NCI-H1105 (cell line): ENCODE measurements around the gene DIDO1.
"Not testable (repeated sequence)": the region's sequence is repeated elsewhere in the genome, so short reads cannot be mapped to it uniquely, and the experiment has no call there.

Experiments
- DNase-seq: peaks from one replicate; lab custom pipeline; 2025; lab: John Stamatoyannopoulos, UW

The DIDO1 gene

DNA sequence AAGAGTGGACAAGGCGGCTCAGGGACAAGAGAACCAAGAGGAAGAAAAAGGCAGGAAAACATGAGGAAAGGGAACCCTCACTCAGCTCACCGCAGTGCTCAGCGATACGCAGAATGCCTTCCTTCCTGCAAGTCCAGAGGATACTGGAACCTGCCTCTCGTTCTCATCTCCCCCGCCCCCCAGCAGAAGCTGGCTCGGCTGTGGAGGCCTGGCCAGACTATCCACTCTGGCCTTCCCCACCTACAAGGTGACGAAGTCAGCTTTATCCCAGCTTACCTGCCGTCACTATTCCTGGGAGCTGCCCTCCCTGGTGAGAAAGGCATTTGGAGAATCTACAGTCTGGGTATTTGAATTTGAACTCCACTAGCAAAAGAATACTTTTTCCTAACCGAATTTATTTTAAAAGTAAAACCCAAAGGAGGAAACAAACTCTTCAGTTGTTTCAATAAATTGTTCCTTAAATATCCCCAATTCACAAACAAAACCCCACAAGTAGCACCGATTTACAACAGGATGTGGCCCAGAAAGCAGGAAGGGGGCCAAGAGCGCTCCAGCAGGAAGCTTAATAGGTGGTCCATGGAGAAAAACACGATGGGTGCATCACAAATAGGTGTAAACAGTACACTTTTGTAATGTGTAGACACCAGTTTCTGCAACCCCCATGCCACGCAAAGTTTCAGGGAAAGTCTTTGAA is 2.1 kb upstream of the DIDO1 start:
- no peak for DNase-seq

DNA sequence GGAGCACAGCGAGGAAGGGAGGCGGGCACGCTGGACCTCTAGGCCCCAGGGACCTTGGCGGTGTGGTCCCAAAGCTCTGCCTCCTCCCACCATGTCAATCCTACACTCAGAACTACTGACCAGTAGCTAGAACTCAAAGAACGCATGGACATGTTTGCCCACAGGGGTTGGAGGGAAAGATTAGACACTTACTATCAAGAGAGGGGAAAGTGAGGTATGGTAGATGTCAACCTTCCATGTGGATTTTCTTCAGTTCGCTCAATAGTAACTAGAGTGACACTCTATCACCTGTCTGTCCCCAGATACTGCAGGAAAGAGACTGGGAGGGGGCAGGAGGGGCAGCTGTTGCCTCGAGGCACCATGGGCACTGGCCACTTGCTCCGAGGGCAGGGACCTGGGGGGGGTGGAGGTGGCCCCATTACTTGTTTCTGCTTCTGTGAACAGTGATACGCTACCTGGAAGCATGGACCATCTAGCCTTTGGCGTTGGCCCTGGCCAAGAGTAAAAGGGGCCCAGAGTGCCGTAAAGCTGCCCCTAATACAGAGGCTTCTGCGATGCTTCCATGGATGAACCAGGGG is 912 bp upstream of the DIDO1 start:
- no peak for DNase-seq

DNA sequence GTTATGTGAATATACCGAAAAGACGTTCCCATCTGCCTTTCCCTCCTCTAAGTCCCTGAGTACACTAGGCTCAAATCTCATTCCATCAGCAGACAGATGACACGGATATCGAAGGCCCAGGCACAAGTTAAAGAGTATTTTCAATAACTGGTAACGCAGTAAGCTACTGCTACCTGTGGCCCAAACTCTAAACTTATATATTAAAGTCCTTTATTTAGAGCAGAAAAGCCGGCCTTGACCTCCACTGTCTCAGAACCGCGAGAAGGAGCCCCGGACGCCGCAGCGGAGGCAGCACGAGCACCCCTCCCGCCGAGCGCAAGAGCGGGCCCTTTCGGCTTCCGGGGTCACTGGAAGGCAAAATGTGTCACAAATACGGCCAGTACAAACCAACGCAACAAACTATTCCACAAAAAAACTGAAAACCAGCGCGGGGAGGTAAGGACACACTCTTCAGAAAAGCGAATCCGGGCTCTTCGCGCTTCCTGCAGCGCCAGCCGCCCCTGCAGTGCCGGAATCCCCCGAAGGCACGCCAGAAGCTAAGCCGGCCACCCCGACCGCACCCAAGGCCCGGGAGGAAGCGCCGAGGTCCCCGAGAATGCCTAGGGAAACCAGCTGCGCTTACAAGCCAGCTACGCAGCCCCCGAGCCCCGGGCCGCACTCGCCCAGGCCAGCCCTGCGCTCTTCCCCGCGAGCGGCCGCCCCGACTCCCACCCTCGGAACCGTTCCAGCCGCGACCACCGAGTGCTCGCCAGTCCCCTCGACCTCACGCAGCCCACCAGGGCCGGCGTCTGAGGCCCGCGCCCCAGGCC is 681 bp downstream of the DIDO1 start:
- no peak for DNase-seq

DNA sequence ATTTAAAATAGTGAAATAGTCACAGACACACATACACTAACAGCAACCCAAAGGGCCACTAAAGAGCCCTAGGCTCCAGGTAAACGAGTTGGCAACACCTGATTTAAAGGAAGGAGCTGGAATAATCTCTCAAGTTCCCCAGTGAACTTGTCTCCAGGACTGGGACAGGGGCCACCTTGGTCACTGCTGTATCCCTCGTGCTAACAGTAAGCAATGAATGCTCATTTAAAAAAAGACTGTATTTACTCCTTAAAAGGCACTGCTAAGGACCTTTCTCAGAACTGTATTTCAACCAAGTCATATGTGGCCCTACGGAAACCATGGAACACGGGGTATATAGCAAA is 1.3 kb downstream of the DIDO1 start:
- DNase-seq = no peak

DNA sequence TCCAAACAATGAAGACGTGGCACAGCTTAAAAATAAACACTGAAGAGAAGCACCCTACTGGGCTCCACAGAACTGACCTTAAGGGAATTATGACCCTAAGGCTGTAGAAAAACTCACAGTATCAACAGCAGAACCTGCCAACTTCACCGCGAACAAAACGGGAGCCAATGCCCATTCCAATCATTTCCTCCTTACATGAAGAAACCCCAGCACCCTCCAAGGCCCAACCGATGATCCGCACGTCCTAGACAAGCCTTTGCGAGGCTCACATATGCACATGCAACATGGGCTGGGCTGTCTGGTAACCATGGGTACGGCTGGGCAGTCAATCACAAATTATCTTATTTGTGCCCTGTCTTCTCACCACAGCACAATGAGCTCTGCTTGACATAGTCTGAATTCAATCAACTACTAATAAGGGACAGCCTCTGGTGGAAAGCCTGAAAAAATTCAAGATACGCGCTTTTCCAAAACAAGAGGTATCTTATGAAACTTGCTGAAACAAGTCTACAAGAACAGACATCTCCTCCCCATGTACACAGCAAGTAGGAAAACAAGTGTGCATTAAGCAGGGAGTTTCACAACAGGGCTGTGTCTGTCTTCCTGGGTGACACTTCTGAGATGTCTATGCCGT is 1.7 kb downstream of the DIDO1 start:
- DNase-seq = no peak

DNA sequence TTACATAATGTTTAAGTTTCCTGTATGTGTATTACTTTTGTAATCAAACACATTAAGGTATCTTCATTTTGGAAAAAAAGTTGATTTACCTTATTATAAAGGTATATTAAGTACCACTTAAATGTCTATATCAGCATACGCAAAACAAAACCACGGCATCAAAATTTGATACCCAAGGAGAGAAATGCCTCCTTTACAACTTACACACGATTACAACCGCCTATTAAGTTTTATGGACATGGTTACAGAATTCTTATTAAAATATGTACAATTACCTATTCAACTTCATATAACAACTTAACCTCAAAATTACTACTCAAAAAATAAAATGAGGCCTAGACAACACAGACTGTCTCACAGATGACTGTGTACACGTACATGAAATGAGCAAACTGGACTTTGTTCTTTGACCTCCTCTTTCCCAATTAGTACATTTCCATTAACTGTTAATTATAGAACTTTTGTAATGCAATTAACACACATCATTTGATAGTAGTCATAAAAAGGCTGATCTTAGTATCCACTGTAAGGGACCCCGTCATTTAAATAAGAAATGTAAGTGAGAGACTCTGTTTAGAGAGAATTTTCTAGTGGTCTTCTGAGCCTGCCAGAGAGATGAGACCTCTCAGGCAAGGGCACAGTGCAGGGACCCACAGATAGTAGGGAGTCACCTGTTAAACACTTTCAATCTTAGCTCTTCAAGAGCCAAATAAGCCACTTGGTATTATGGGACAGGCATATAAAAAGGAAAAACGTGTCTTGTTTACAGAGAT is 2.5 kb downstream of the DIDO1 start:
- no peak for DNase-seq

DNA sequence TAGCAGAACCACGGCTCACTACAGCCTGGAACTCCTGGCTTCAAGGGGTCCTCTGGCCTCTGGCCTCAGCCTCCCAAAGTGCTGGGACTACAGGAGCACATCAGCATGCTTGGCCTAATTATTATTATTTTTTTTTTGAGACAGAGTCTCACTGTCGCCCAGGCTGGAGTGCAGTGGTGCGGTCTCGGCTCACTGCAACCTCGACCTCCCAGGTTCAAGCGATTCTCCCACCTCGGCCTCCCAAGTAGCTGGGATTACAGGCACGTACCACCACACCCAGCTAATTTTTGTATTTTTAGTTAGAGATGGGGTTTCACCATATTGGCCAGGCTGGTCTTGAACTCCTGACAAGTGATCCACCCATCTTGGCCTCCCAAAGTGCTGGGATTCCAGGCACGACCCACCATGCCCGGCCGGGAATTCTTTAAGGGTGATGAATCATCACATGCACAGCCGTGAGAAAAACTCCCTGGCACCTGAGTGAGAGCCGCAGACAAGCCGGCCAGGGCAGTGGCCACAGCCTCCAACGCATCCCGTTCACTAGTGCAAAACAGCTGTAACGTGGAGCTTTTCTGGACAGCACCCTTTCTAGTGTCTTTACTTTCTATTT is 3.1 kb downstream of the DIDO1 start:
- DNase-seq = not testable (repeated sequence)

DNA sequence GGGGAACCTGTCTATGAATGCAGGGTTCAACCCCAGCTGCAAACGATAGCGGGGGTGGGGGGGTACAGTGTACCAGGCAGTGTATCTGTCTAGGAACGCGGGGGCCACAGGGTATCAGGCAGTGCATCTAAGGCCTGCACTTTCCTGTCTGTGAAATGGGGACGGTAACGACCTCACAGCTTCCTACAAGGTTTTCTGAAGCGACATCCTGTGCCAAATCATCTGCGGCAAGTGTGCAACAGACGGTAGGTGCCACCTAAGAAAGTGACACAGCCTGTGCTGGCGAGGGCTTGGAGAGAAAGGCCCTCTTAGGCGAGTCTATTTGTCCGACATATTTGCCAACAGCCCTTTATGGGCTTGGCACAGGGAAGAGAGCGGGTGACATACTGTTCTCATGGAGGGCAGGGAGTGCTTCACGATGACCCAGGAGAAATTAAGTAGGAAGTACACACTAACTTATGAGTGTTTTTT is 3.8 kb downstream of the DIDO1 start:
- DNase-seq = no peak

DNA sequence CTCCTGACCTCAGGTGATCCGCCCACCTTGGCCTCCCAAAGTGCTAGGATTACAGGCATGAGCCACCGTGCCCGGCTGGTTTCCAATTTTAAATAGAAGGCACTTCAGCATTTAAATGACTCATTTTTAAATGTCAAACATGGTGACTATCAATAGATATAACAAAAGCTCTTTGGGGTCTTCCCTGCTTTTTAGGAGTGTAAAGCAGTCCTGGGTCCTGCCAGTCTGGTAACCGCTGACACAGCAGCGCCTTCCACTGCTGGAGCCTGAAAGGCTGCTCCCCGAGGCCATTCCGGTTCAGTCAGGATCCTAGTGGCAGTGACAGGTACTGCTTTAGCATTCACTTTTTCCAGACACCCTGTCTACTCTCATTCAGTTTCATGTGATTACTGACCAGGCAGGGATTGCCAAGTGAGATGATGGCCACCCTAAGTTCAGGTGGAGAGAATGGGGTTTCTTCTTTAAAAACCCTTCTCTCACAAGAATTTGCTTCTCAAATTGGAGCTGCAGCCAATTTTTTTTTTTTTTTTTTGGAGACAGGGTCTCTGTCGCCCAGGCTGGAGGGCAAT is 5.1 kb downstream of the DIDO1 start:
- DNase-seq = no peak

DNA sequence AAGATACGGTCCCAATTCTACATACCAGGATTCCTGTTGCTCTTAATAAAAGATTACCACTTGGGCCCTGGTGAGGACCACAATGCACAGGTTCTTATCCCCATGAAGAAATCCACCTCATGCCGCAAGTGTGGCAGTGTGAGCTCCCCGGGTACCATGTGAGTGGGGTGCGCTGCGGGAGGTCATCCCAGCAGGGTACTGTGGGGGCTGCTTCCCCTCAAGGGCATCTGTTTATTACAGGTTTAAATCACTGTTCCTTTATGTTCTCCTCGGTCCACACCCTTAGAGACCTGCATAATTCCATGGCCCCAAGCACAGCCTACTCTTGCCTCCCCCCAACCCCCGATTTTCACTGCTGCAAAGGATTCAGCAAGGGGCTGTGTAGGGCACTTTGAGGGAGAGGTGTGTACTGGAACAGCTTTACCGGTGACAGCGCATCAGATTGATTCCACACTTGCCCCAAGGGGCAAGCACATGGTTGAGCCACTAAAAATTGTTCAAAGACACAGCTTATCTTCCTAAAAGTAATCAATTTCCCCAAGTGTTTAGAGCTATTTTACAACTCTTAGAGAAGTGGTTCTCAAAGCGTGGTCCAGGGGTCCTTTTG is 6.2 kb downstream of the DIDO1 start:
- DNase-seq = no peak

DNA sequence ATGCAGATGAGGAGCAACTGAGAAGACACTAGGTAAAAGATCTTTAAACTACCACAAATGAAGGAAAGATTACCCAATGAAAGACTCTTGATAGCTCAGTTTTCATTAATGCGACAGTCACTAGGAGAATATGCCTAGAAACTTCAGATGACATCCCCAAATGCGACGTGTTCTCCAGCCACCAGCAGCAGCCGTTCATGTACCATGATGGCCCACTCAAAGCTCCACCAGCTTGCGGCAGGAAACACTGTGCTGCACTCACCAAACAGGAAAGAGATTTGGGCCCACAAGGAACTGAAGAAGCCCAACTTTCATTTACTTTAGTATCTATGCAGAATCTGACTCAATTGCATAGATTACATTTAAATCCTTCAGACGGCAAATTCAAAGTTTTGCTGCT is 7.5 kb downstream of the DIDO1 start:
- no peak for DNase-seq

DNA sequence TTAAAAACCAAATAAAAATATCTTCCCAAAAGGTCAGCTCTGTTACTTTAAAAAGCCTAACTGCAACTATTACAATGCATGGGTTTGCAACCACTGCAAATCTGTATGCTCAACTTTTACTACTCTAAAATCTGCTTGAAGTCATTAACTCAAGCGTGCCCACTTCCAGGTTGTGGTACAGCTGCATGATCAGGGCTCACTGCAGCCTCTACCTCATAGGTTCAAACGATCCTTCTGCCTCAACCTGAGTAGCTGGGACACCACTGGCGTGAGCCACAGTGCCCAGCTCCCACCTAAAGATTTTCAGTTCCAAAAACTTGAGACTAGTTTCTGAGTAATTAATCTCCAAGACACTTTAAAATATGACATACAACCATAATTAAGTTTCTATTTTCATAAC is 8.2 kb downstream of the DIDO1 start:
- no peak for DNase-seq

DNA sequence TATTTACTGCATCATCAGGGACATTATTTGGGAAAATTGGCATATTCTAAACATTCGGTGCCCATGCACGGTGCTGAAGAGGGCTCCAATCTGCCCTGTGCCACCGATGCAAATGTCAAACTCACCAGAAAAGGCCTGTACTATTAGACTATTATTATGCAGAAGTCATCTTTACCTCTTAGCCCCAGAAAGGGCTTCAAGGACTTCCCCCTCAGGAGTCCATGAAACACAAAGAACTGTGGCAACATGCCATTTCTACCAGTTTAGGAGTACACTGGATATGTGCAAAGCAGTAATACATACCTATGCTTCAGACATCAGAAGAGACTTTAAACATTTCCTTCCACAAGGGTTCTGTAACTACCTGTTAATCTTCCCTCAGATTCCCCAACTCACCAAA is 8.6 kb downstream of the DIDO1 start:
- DNase-seq = no peak

DNA sequence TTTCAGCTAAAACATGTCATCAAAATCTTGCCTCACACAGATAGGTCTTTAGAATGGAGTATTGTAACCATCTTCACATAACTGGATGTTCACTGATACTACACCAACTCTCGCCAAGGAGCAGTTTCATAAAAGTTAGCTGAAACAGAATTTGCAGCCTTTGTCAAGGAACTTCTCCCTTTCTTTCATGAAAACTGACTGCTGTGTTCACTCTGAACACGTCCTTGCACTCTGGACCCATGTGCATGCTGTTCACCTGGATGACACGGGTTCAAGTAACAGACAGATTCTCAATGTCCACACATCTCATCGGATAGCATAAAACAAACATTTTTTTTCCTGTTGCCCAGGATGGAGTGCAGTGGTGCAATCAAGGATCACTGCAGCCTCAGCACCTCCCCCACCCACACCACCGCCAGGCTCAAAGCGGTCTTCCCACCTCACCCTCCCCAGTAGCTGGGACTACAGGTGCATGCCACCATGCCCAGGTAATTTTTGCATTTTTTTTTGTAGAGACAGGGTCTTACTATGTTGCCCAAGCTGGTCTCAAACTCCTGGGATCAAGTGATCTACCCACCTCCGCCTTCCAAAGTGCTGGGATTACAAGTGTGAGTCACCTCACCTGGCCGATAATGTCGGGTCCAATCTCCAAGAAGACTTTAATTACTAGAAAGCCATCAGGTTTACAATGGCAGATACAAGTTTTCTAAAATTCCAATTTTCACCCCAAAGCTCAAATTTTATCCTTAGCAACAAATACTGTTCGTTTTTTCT is 9.4 kb downstream of the DIDO1 start:
- no peak for DNase-seq

DNA sequence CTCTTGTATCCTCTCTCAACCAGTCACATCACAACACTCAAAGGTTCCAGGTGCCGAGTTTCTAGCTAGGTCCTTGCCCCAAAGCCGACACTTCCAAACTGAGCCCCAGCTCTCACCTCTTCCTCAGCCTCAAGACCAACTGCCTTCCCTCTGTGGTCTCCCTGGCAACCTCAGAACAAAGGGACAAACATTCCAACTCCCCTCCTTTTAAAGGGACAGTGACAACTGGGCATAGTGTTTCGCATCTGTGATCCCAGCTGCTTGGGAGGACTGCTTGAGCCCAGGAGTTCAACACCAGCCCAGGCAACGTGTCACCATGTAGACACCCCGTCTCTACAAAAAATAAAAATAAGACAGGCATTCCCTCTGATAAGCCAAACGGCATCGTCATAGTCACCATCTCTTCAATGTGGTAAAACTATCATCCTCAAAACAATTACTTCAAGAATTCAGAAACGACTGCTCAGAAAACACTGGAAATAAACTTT is 11.3 kb downstream of the DIDO1 start:
- DNase-seq = no peak

DNA sequence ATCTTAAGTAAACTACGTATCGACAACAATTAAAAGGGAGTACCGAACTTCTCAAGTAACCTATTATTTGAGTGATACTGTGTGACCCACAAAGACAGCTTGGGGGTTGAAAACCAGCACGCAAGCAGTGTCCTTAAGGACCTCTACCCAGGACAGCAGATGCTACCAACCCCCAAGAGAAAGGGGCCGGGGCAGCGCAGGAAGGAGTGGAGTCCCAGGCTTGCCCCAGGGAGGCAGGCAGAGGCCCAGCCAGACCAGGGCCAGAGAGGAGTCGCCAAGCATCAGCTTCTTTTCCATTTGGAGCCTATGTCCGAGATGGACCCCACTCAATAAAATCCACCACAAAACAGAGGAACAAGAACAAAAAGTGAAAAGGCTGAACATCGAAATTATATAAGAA is 11.9 kb downstream of the DIDO1 start:
- DNase-seq = no peak

DNA sequence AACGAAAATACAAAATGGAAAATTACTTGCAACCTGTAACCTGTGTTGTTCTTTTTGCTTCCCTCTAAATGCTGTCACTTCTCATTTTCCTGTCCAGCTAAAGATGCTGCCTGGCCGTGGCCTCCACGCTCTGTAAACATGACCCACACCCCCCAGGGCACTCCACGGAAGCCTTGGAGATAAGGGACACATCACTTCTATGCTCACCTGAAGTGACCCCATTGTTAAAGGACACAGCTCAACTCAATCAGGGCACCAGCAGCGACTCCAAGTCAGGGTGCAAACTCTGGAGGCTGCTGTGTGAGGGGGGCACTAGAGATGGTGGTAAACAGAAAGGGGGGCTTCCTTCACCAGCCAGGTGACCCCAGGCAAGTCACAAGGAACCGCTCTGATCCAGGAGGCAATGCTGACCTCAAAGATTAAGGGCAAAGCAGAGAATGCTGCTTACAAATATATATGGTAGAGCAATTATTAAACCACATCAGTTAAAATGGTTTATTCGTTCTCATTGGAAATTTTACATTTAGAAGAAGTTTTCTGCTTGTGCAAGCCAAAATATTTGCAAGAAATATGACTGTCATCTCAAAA is 13.2 kb downstream of the DIDO1 start:
- DNase-seq = no peak

DNA sequence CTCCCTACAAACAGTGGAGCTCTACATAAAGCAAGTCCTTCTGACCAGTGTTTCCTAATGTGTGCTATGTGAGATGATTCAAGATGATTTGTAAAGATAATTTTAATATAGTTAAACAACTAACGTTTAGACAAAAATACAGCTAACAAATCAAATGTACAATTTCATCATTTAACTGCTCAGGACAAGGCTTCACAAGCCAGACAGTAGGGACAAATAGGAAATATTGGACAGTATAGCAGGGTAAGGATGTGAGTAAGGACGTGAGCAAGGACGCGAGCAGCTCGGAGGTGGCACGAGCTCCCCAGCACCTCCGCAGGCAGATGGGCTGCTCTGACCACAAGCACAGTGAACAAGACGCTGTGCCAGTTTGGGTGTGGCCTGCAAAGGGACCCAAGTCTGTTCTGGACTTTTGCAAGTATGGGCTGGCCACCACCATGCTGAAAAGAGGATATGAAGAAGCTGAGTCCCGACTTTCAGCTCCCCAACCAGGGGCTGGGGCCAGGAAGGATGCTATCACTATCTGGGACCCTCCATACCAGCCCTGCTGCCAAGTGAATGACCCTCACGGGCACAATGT is 14.5 kb downstream of the DIDO1 start:
- DNase-seq = no peak
